NT2/D1 (cell line): ENCODE measurements around the gene FUT7.

Experiments used
- SUZ12 ChIP-seq: IDR thresholded peaks from 2 replicates; pipeline ENCODE4 v1.6.1; 2011; ENCODE audit not compliant: insufficient read length, insufficient read depth; ENCODE audit errors: extremely low read depth
- YY1 ChIP-seq: IDR thresholded peaks from 2 replicates; pipeline ENCODE4 v1.6.1; 2011; ENCODE audit not compliant: insufficient read length, insufficient read depth

GRCh38 chr9:137023157-137023556 lies 8.7 kb downstream of the FUT7 start:
- no peak for TF ChIP-seq YY1
- no peak for TF ChIP-seq SUZ12
